ENCODE measurements around the gene BMP7. TPM values are rescaled to one million over a fixed set of nuclear protein-coding genes. Genes with fewer than 3 reads are reported as not detected.

Gene BMP7
- total and polyA plus RNA-seq, 2 of the 8 experiments (the other 6 are each of a cell fraction or from before 2014, with no cell fraction given): 9.2 to 14.7 TPM

DNA sequence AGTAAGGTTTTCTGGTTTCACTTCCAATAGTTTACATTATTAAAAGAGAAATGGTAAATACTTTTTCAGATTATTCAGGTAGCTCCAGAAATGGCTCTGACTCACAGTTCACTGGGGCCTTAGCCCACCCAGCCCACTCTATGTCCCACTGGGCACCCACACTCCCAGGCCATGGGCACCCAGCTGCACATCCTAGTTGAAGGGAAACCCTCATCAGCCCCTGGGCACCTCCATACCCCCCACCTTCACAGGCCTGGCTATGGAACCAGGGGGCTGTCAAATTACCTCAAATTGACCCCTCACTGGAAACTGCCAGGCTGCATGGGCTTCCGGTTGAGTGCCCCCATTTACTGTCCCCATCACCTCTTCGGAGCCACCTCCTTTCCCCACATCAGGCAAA is 51.5 kb downstream of the BMP7 start:
- no peak overlapping the region for H2AK5ac ChIP-seq (ENCODE audit: low read depth, low read length)
- H4K5ac ChIP-seq (ENCODE audit: insufficient read length, low read depth, low read length): no peak overlapping the region
- H4K8ac ChIP-seq (ENCODE audit: extremely low read depth, insufficient read depth, low read length): no peak overlapping the region
- H3K79me2 ChIP-seq (ENCODE audit: control insufficient read depth in 1 of 2, insufficient read depth in 2 of 2, low read length in 2 of 2): no peaks in the 10 kb centered on the region
- H2BK5ac ChIP-seq (ENCODE audit: low read depth, low read length): no peak overlapping the region
- H2AFZ ChIP-seq (ENCODE audit: low read length): no peak overlapping the region
- H3K36me3 ChIP-seq (ENCODE audit: control insufficient read depth in 2 of 4, insufficient read depth in 4 of 4, low read length in 3 of 4): peaks cover 0 to 7% (median 0%) of the 10 kb centered on the region in 4 experiments; a peak in 4 of 8 replicates
- no peak overlapping the region for H3K4ac ChIP-seq (replicated peaks; ENCODE audit: insufficient read length, low read depth, low read length)
- H3K27ac ChIP-seq (ENCODE audit: low read depth, low read length): no peak overlapping the region
- no peak for DNase-seq (ENCODE audit: low read depth in 1 of 2, low spot score in 2 of 2)
- WGBS, 2 experiments (ENCODE audit: extremely low coverage in 1 of 2, insufficient coverage in 1 of 2, insufficient read length in 1 of 2, insufficient replicate concordance in 2 of 2, low coverage in 1 of 2, low lambda C conversion rate in 2 of 2, missing lambda C conversion rate in 1 of 2): 69% methylated on average over 2 of the region's 2 CpGs; no CpG with 5 or more reads in 1 of the 2 experiments
- H3K23ac ChIP-seq (ENCODE audit: insufficient read length): no peak overlapping the region
- H3K23me2 ChIP-seq (ENCODE audit: low read depth, low read length): peaks cover 9% of the 10 kb centered on the region; the same call in 1 of the 2 replicates
- no peak overlapping the region for H2BK120ac ChIP-seq (replicated peaks; ENCODE audit: low read depth, low read length)
- no peak overlapping the region for H2BK12ac ChIP-seq (ENCODE audit: low read depth, low read length)
- no peaks in the 10 kb centered on the region for H4K20me1 ChIP-seq (replicated peaks in 1 of 2; ENCODE audit: control insufficient read depth in 1 of 2, insufficient read depth in 2 of 2, low read length in 2 of 2)
- H2BK20ac ChIP-seq (ENCODE audit: low read length): no peak overlapping the region
- FAIRE-seq: no peak
- no peaks in the 10 kb centered on the region for H3K9me3 ChIP-seq (ENCODE audit: insufficient read depth in 2 of 2, low read depth in 1 of 2, low read length in 1 of 2)
- H4K91ac ChIP-seq (replicated peaks; ENCODE audit: insufficient read length, low read length): no peak overlapping the region
- H3K4me3 ChIP-seq (ENCODE audit: extremely low read depth in 1 of 4, insufficient read depth in 2 of 4, low read depth in 3 of 4, low read length in 4 of 4): no peak overlapping the region
- no peak overlapping the region for H3K56ac ChIP-seq (replicated peaks; ENCODE audit: insufficient read length, low read depth, low read length)
- ChIA-PET POLR2A (ENCODE audit: partially characterized antibody) (no interaction called here), CTCF (ENCODE audit: partially characterized antibody) (interaction anchor here (0.5 to 3.1 kb wide), 3 partner anchors 30 to 1960 kb away, joined by 3 to 12 read pairs (median 5); no protein-coding TSS in a partner anchor)
- no peaks in the 10 kb centered on the region for H3K79me1 ChIP-seq (ENCODE audit: low read depth, low read length)
- peaks cover 0 to 28% (median 15%) of the 10 kb centered on the region in 4 experiments; a peak in 6 of 7 replicates for H3K4me1 ChIP-seq (replicated peaks in 1 of 4; ENCODE audit: control insufficient read depth in 3 of 4, insufficient read depth in 4 of 4, low read length in 3 of 4)
- no peak overlapping the region for H3K9ac ChIP-seq (replicated peaks in 1 of 4; ENCODE audit: extremely low read depth in 1 of 4, low read depth in 3 of 4, low read length in 3 of 4)
- H2BK15ac ChIP-seq (ENCODE audit: low read length): no peak overlapping the region; the same call in 1 of the 2 replicates
- no peak overlapping the region for H3K4me2 ChIP-seq (ENCODE audit: insufficient read depth in 1 of 2, low read depth in 2 of 2, low read length in 2 of 2)
- no peak overlapping the region for H3K14ac ChIP-seq (ENCODE audit: insufficient read length)
- H3K27me3 ChIP-seq (replicated peaks in 1 of 4; ENCODE audit: control insufficient read depth in 3 of 4, extremely low read depth in 1 of 4, insufficient read depth in 3 of 4, low read length in 3 of 4): peaks cover 0 to 5% (median 2%) of the 10 kb centered on the region in 4 experiments; a peak in 2 of 7 replicates
- H3K18ac ChIP-seq (ENCODE audit: extremely low read depth, low read length): no peak overlapping the region
- no peak for TF ChIP-seq RAD21 (IDR thresholded peaks at IDR 0.05 in 1 of 2, conservative IDR thresholded peaks at IDR 0.05 in 1 of 2; ENCODE audit: low read depth in 2 of 2, low read length in 2 of 2)
- TF ChIP-seq KDM5A (IDR thresholded peaks at IDR 0.05; ENCODE audit: low read length): no peak
- no peak for TF ChIP-seq BCL11A (IDR thresholded peaks at IDR 0.05; ENCODE audit: low read depth in 2 of 2, low read length in 2 of 2)
- TF ChIP-seq EGR1 (IDR thresholded peaks at IDR 0.05; ENCODE audit: borderline replicate concordance, low read depth, low read length): no peak
- no peak for TF ChIP-seq CREB1 (IDR thresholded peaks at IDR 0.05)

All from H1 (cell line).